EL (cell line): ENCODE data around the gene IGLL5.

Source experiments
- DNase-seq: peaks from one replicate; pipeline ENCODE4 v3.0.0-alpha.2; 2016

Gene IGLL5

DNA sequence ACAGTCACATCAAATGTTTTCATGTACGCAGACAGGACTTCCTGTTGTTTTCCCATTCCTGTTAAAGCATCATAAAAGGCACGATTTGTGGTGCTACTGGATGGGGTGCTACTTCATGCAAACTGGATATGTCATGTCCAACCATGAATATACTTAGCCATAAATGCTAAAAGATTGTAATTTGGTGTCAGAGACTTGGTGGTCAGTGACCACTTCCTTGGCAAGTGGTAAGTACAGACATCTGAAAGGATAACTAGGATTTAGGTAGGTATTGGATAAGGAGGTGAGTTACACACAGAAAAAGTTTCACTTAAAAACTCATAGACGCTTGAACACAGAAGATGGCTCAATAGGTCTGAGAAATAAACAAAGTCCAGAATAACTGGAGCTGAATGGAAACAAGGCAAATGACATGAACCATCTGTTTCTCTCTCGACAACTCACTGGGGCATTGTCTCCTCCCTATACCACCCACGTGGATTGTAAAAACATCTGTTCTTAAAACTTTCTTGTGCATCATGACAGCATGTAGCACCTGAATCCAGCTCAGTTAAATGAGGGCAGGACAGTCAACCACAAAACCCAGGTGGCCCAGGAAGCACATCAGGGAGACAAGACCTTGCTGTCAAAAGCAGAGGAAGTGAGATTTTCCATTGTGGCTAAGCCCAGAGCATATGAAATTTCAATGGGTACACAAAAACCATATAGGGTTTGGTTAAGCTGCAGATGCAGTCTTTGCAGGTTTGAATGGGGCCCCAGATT lies 22.1 kb upstream of the IGLL5 start:
- DNase-seq = no peak

DNA sequence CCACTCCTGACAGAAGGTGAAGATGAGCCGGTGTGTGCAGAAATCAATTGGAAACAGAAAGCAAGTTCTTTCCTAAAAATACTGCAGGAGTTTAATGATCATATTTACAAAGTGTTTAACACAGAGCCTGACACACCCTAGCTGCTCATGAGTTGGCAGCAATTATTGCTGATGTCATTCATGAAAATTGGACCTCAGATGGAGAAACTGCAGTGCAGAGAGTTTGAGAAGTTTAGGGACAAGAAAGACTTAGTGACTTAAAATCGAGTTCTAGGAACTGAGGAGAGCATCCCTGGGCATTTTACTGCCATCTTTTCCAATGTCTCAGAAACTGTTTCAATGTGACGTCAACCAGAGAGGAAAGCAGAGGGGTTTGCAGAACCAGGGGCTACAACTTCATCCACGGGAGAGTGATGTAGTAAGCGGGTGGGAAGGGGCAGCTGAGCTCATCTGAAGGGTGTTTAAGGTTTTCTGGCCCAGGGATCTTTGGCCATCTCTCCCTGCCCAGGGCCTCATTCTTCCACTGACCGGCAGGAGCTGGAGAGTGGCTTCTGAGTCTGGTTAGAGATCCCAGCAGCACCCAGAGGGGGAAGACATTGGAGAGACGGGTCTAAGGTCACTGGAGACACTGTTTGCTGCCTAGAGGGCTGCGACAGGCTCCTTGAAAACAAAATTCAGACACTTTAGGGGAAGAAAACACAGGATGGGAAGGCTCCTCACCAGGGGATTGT lies 21.1 kb upstream of the IGLL5 start:
- DNase-seq = no peak

DNA sequence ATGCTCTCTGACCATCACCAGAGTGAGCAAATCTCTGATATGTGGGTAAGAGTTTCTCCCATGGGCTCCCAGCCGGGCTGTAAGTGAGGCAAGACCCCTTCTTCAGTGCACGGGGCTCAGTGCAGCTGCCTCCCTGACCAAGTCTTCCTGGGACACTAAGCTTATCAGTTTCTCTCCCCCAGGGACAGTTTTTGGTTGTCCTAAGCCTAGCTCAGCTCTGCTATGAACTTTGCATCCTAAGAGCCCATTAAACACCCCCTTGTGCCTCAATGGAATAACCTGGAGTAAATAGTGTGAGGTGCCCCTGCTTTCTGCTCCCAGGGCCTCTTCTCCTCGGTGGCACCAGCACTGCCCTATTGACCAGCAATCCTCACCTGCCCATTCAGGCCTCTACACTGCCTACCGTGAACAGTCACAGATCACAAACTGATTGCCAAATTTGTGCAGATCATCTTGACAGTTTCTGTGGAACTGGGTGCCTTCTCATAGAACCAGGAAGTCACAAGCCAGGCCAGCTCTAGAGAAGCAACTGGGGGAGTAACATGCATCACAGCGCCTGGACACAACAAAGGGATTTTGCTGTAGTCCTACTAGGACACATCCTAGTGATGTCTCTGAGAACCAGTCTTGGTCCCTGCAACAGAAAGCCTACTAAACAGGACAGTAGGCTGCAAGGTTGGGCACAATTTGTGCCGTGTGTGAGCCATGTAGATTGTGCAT lies 19.5 kb upstream of the IGLL5 start:
- no peak for DNase-seq

DNA sequence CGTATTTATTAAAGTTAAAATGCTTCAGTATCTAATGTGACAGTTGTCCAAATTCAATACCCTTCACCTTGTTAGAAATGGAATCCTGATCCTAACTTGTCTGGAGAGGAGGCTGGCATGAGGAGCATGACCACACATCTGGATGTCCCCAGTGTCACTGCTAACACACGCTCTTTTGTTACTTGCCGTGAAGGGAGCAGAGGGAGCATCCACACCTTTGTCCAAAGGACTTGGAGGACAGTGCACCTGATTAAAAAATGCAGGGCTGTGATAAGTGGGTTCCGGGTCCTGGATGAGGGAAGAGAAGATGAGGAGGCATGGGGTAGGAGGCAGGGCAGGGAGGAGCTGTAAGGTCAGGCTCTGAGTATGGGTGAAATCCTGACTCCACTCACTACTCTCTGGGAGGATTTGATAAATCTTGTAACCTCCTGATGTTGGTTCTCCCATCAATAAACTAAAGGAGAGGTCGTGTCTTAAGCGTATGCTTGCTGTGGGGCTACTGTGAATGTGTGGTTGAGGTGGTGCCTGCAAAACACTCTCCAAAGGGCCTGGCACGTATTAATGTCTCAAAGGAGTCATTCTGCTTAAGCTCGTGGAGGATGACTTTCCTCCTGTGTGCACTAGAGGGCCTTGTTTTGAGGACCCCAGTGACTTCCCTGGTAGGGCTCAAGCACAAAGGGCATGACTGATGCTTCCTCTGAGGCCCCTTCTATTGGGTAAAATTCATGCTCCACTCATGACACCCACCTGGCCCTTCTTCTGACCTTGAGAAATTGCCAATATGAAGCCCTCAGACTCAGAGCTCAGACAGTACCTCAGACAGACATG lies 16.8 kb upstream of the IGLL5 start:
- DNase-seq = no peak

DNA sequence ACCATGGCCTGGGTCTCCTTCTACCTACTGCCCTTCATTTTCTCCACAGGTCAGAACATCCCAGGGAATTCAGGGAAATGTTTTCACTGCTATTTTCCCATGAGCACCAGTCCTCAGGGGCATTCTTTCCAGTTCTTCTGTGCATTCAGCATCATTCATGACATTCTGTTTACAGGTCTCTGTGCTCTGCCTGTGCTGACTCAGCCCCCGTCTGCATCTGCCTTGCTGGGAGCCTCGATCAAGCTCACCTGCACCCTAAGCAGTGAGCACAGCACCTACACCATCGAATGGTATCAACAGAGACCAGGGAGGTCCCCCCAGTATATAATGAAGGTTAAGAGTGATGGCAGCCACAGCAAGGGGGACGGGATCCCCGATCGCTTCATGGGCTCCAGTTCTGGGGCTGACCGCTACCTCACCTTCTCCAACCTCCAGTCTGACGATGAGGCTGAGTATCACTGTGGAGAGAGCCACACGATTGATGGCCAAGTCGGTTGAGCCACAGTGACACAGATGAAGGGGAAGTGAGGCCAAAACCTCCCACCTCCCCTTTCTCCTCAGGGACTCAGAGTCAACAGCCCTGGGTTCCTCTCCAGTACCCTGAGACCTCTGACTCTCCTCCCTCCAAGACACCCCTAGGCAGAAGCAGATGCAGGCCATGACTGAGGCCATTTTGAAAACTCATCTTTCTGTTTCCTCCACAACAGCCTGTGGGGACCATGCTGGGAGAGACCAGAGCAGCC lies 15.9 kb upstream of the IGLL5 start:
- DNase-seq = no peak

DNA sequence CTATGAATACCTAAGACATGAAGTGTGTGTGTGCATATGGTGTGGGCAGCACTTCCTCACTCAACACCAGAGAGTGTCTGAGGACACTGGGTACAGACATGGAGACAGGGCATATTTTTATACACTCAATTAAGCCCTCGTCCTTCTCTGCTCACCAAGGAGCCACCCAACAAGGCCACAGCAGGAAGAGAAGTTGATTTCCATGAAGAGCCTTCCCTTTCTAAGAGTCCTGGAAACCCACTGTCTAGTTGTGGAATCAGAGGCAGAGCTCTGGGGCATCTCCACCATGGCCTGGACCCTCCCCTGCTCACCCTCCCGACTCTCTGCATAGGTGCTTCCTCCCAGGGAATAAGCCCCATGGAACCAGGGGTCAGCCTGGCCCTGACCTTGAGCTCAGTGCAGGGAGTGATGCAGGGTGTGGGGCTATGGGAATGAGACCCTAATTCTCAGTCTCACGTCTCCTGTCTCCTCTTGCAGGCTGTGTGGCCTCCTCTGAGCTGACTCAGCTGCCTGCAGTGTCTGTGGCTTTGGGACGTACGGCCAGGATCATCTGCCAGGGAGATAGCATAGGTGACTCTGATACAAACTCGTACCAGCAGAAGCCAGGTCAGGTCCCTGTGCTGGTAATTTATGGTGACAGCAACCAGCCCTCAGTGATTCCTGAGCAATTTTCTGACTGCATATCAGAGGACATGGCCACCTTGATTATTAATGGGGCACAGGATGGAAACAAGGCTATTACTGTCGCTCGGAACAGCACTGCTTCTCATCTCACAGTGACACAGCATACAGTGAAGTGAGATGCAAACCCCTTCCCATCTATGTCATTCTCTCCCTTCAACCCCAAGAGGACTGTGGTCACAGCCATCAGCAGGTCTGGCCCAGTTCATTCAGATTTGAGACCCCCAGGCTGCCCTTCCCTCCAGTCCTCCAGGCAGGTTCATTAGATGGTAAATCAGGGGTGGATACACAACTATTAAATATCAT lies 14.6 kb upstream of the IGLL5 start:
- DNase-seq = no peak

DNA sequence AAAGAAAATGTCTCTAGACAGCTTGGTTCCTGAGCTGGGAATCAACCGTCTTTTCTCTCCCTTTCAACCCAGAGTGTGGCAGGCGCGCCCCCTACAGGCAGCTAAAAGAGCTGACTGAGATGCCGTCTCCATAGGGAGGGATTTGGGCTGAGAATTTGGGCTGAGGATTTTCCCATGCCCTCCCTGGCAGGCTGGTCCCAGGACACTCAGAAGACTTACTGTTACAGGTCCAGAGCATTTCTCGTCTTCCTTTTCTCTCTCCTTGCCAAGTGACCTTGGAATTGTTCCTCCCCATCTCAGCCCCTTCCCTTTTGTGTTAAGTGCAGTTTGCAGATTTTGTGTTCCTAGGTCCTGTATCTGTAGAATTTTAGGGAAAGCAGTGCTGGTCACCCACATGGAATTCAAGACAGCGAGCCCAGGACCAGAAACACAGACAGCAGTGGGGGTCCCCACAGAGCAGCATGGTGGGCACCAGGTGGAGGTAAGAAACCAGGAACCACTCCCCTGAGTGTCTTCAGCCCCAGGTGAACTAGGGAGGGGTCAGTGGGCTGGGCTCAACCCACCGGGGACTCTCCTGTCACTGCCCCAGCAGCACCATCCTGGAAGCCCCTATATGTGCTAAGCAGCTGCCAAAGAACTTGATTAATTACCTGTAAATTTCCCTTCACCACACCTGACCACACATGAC lies 9.9 kb upstream of the IGLL5 start:
- DNase-seq = peak; percentile 58

DNA sequence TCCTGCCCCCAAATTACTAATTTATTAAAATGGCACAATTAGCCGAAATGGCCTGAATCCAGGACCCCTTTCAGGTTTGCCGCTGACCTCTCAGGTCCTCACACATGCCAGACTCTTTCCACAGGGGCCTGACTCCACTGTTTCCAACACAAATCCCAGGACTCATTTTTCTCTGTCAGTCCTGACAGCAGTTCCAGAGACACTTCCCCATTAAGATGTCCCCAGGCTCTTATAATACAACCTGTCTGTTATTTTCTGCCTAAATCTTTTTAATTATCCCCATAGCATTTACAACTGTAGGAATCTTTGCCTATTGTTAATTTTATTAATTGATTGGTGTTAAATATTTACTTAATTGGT lies 9.4 kb upstream of the IGLL5 start:
- DNase-seq = no peak

DNA sequence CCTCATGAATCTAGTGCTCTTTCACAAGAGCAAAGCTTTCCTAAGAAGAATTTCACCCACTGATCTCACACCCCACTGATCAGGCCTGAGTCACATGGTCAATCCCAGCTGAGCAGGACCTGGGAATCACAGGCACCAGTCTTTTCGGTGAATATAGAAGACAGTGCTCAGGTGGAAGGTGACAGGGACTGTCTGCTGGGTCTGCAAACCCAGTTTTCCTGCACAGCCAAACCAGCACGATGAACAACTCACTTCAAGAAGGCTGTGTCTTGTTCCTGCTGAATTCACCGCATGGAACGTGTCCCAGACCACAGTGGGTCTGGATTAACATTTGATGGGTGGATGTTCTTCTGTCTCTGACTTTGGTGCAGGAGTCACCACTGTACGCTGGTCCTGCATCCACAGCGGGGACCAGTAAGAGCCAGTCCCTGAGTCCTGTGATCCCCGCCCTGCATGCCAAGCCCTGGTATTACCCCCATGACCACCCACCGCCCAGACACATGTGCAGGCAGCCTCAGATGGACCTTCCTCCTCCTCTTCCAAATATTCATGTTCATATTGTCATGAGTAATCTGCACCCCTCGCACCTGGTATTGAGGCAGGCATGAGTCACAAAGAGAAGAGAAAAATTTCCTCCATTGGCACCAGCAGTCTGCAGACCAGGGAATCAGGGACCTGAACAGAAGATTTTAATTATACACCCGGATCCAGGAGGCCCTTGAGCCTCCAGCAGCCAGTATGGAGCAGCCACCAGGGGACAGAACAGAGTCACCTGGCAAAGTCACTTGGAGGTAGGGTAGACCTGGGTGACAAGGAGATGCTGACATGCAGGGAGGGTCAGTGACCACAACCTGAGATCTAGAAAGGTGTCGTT lies 8.6 kb upstream of the IGLL5 start:
- no peak for DNase-seq

DNA sequence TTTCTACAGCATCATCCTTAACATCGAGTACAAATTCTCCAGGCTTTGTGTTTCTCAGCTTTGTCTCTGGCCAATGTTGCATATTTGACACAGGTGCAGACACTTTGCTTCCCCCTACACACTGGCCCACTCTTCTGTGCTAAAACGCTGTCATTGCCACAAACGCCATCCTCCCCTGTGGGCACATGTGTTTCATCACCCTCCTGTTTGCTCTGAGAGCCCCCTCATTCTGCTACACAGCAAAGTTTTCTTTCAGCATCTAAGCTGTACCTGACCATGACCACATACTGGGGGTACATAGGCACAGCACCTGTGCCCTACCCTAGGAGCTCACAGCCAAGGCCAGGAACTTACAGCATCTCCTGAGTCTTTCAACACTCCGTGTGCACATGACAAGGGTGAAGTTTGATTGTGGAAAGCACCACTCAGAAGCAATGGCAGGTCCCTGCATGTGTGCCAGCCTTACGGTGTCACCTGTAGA lies 7.9 kb upstream of the IGLL5 start:
- DNase-seq = no peak

DNA sequence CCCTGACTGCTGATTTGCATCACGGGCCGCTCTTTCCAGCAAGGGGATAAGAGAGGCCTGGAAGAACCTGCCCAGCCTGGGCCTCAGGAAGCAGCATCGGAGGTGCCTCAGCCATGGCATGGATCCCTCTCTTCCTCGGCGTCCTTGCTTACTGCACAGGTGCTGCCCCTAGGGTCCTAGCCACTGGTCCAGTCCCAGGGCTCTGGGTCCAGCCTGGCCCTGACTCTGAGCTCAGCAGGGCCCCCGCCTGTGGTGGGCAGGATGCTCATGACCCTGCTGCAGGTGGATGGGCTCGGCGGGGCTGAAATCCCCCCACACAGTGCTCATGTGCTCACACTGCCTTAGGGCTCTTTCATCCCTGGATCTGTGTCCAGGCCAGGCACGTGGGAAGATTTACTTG lies 7.0 kb upstream of the IGLL5 start:
- DNase-seq = no peak

DNA sequence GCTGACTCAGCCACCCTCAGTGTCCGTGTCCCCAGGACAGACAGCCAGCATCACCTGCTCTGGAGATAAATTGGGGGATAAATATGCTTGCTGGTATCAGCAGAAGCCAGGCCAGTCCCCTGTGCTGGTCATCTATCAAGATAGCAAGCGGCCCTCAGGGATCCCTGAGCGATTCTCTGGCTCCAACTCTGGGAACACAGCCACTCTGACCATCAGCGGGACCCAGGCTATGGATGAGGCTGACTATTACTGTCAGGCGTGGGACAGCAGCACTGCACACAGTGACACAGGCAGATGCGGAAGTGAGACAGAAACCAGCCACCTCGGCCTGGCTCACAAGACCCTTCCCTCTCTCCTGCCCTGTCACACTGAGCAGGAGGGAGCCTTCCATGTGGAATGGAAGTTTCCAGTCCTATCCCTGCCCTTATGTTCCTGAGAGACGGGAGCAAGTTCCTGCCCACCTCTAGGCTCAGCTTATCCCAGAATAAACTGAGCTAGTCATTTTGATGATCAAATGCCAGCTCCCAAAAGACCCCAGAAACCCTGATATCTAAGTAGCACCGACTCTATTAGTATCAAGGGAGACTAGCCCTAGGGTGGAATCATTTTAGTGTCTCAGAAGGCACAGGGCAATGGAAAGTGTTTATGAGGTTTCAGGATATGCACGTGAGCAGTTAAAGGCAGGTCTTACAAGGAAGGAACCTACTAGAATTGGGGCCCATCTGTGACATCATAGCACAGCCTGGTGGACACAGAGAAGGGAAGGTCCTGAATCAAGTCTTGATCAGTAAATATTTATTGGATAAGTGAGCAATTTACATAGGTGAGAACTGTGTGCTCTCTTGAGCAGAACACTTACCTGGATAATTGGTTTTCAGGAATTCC lies 6.3 kb upstream of the IGLL5 start:
- DNase-seq = no peak

DNA sequence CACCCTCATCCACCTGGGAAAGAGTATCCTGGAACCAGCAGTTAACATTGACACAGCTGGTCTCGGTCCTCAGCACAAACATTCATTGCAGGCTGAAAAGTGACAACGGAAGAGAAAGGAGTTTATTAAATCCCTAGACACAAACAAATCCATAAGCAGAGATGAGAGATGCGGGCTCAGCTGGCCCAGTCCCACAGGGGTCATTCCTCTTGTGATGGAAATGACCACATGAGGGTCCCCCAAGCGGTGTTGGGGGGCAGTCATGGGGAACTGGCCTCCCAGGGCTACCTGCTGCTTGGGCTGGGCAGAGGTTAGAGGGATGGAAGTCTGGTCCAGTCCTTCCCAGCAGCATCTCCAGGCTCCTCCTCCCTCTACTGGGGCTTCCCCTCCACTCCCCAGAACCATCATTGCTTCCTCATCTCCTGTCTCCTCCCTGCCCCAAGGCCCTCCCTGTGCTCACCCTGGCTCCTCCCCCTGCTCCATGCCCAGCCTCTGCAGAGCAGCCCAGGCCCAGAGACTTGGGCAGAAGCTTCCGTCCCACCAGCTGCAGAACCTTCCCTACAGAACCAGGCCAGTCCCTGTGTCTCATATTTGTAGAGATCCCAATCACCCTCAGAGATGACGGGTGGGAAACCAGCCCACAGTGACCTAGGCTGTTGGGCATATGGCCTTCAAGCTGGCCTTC lies 5.4 kb upstream of the IGLL5 start:
- peak; percentile 7 for DNase-seq

DNA sequence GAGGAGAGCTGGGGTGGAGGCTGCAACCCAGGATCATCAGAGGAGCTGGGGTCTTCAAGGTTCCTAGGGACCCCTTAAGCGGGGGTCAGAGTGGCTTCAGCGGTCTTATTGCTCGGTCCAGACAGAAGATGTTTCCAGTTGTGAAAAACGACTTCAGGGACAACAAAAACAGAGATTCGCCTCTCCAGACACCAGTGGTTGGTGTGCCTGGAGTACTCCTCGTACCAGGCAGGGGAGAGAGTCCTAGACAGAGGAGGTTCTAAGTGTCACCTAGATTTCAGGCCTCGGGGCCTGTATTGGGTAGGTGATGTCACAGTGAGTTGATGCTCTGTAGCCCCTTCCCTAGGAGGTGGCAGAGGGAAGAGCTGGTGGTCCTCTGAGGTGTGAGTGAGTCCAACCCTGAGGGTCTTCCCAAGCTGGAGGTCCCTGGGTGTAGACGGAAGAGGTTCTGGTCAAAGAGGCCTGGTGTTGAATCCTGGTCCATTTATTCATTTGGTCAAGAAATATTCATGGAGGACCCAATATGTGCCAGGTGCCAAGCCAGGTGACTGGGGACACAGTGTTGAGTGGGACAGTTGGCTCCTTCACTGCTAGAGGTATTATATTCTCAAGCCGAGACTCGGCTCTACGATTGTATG lies 4.4 kb upstream of the IGLL5 start:
- no peak for DNase-seq

DNA sequence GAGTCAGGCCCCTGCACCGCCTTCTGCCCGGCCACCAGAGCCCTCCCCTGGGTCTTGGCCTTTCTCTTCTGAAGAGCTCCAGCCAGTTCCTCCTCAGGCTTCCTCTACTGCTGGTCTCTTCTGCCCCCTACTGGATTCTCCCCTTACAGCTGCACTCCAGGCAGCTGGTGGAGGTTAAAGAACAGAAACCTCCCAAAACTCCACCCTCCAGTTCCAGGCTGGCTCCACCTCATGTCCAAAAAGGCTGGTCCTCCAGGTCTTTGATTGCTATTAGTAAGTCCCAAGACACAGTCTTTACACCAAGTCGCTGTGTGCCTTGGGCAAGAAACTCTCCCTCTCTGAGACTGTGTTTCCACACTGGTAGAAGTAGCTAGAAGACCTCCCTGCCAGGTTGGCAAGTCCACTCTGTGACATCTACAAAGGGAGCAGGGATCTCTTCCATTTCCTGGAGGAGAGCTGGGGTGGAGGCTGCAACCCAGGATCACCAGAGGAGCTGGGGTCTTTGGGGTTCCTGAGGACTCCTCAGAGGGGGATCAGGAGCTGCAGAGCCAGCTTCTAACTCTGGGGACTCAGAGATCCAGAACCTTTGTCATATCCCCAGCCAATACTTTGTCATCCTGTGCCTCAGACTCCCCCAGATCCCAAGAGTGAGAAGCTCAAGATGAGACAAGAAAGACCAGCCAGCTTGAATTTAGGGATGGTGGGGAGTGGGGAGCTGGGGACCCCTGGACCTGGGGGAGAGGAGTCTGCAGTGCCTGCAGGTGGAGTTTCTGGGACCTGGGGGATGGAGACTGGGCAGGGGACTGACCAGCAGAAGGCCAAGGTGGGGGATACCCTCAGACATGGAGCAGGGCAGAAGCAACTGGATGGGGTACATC lies 3.4 kb upstream of the IGLL5 start:
- DNase-seq = peak; percentile 52
